Body of pancreas (tissue), 4 donors: ENCODE measurements around the gene MAP9. TPM values are rescaled to one million over a fixed set of nuclear protein-coding genes. Genes with fewer than 3 reads are reported as not detected.
"Not testable (repeated sequence)": the region's sequence is repeated elsewhere in the genome, so short reads cannot be mapped to it uniquely, and the experiment has no call there.

Source experiments
- ATAC-seq: fragments of 150-250 bp; one replicate; pipeline ENCODE4 v1.9.1; 2016
- DNase-seq, 4 donors: peaks; one replicate each; pipeline ENCODE4 v3.0.0-alpha.2; 2019
- H3K27ac ChIP-seq, 4 donors: fragments of 200-600 bp; sonication (generic); 1 replicate in 3 of 4; 2 replicates in 1 of 4; pipeline versions ENCODE4 v1.5.1 to v1.6.1; 2016 to 2019; ENCODE audit warnings: mild to moderate bottlenecking in 1 of 4, mixed read lengths in 1 of 4, moderate library complexity in 1 of 4
- H3K27me3 ChIP-seq, 2 donors: fragments of 200-600 bp; sonication (generic); one replicate each; pipeline ENCODE4 v1.6.0; 2016; ENCODE audit warnings: mild to moderate bottlenecking in 1 of 2
- H3K36me3 ChIP-seq, 2 donors: fragments of 200-600 bp; sonication (generic); replicated peaks in 1 of 2; 2 replicates each; pipeline ENCODE4 v1.5.1; 2016; ENCODE audit warnings: low read depth in 2 of 2; ENCODE audit not compliant: insufficient read depth in 1 of 2
- H3K4me1 ChIP-seq: fragments of 200-600 bp; sonication (generic); one replicate; pipeline ENCODE4 v1.6.0; 2016
- H3K4me3 ChIP-seq, 2 donors: fragments of 200-600 bp; sonication (generic); 1 replicate in 1 of 2; 2 replicates in 1 of 2; pipeline ENCODE4 v1.5.1; 2016 to 2019
- H3K9me3 ChIP-seq, 3 donors: fragments of 200-600 bp; sonication (generic); 1 replicate in 2 of 3; 2 replicates in 1 of 3; pipeline ENCODE4 v1.5.1; 2016
- POLR2A ChIP-seq, 3 donors: fragments of 450-650 bp; IDR thresholded peaks; one replicate each; pipeline ENCODE4 v1.6.1; 2016; ENCODE audit warnings: antibody characterized with exemption in 3 of 3, mild to moderate bottlenecking in 2 of 3
- WGBS, 2 donors: methylation state at CpG; one replicate each; pipeline ENCODE4 v1.1.5; 2017; 5-methylcytosine and 5-hydroxymethylcytosine counted together
- intact Hi-C: fragments of 100-400 bp; cut with DNase I; formaldehyde crosslinking; loops from one replicate; pipeline ENCODE4 v1.15.1; 2023
- total RNA-seq, 2 donors: library from RNA; depleted of rRNA; stranded (reverse); fragments of >200 nt; gene quantifications; one replicate each; pipeline ENCODE4 v1.1.0, GENCODE V29; 2016
- TF ChIP-seq, protein P1 (sequence below), 7 experiments: fragments of 450-650 bp in 4 of 7; fragments of 200-600 bp in 3 of 7; sonication (generic) in 3 of 7; IDR thresholded peaks; one replicate each; pipeline ENCODE4 v1.5.1; 2016 to 2019; ENCODE audit warnings: antibody characterized with exemption in 7 of 7

Gene MAP9
- total RNA-seq, 2 donors from 2014 or later: 5.2 to 7.9 TPM

DNA sequence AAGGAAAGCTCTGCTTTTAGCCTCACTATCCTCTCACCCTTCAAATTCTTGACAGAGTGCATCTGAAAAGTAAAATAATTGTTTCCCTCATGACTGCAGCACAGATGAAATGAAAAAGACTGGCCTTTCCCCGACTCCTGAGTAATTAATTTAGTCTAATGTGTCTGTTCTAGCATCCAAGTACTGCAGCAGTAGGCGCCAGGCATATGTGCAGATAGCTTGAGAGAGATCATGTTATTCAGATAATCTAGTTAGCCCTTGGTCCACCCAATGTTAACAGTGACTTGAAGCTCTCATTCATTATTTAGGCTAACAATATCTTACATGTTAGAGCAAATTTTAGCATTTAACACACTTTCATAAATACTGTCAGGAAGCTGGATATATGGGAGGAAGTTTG is 54.0 kb downstream of the MAP9 start:
- ATAC-seq: no peak
- TF ChIP-seq, protein P1, sequence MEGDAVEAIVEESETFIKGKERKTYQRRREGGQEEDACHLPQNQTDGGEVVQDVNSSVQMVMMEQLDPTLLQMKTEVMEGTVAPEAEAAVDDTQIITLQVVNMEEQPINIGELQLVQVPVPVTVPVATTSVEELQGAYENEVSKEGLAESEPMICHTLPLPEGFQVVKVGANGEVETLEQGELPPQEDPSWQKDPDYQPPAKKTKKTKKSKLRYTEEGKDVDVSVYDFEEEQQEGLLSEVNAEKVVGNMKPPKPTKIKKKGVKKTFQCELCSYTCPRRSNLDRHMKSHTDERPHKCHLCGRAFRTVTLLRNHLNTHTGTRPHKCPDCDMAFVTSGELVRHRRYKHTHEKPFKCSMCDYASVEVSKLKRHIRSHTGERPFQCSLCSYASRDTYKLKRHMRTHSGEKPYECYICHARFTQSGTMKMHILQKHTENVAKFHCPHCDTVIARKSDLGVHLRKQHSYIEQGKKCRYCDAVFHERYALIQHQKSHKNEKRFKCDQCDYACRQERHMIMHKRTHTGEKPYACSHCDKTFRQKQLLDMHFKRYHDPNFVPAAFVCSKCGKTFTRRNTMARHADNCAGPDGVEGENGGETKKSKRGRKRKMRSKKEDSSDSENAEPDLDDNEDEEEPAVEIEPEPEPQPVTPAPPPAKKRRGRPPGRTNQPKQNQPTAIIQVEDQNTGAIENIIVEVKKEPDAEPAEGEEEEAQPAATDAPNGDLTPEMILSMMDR (IDR thresholded peaks at IDR 0.05): no peak
- no peak for TF ChIP-seq POLR2A (IDR thresholded peaks at IDR 0.05)
- H3K27me3 ChIP-seq: no peaks in the 10 kb centered on the region
- H3K36me3 ChIP-seq: no peaks in the 10 kb centered on the region
- no peaks in the 10 kb centered on the region for H3K9me3 ChIP-seq
- no peak overlapping the region for H3K4me3 ChIP-seq
- no peak overlapping the region for H3K27ac ChIP-seq
- no peak for DNase-seq
- WGBS, 2 donors: 42 to 55% methylated on average over 2 of the region's 2 CpGs
- H3K4me1 ChIP-seq: no peaks in the 10 kb centered on the region
- intact Hi-C loops: no loop called here

DNA sequence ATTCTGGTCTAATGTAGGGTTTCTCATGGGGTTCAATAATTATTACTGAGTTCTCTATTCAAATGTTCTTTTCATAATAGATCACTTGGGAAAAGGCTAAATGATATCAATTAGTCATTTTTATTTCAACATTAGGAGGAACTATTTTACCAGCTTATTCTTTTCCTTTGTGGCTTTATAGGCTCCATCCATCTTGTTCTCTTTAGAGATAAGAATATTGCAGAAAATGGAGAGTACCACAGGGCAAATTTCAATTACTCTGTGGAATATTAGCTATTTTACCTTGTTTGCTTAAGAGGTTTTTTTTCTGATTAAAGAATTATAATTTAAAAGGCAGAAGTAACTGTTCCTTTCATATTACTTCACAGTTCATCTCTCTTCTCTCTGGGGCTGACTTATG is 55.8 kb downstream of the MAP9 start:
- Histone ChIP-seq H3K9me3 (no peaks in the 10 kb centered on the region), H3K36me3 (no peaks in the 10 kb centered on the region), H3K4me1 (no peaks in the 10 kb centered on the region), H3K27me3 (no peaks in the 10 kb centered on the region), H3K27ac (no peak overlapping the region), H3K4me3 (no peak overlapping the region)
- ATAC-seq: no peak
- no peak for DNase-seq
- intact Hi-C loops: no loop called here
- TF ChIP-seq, protein P1 (IDR thresholded peaks at IDR 0.05): no peak
- no peak for TF ChIP-seq POLR2A (IDR thresholded peaks at IDR 0.05)

DNA sequence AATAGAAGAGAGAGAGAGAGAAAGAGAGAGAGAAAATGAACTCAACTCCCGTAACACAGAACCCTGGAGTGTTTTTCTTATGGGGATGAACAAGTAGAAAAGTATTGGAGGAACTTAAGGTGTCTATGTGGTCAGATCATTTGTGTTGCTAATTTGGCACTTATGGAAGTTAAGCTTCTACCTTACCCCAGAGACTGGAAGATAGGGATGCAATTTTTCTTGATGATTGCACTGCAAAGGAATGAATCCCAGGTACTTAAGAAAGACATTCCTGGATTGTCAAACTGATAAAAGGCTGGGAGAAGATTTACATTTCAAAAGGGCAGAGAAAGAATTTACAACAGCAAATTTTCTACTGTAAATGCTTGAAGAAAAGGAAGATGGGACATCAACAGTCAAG is 57.2 kb downstream of the MAP9 start:
- intact Hi-C loops: no loop called here
- Histone ChIP-seq H3K36me3 (no peaks in the 10 kb centered on the region), H3K4me1 (no peaks in the 10 kb centered on the region), H3K27ac (no peak overlapping the region), H3K9me3 (no peaks in the 10 kb centered on the region), H3K4me3 (no peak overlapping the region), H3K27me3 (no peaks in the 10 kb centered on the region)
- DNase-seq: no peak
- TF ChIP-seq, protein P1 (IDR thresholded peaks at IDR 0.05): no peak
- no peak for TF ChIP-seq POLR2A (IDR thresholded peaks at IDR 0.05)
- 38 to 62% methylated on average over 1 of the region's 1 CpG for WGBS, 2 donors
- ATAC-seq: no peak

DNA sequence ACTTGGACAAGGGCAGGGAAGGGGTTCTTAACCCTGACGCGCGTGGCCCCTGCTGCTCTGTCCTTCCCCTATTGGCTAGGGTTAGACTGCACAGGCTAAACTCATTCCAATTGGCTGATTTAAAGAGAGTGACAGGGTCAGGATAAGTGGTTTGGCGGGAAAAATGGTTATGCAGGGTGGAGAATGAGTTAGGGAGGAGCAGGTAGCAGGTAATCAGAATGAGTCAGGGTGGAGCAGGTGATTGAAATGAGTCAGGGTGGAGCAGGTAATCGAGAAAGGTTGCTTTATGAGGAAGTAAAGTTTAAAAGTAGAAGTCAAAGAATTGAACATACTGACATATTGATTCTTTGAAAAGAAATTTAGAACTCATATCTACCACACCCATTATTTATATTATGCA is 64.7 kb downstream of the MAP9 start:
- H3K36me3 ChIP-seq, H3K4me1 ChIP-seq, H3K27me3 ChIP-seq, ATAC-seq, DNase-seq, H3K27ac ChIP-seq, H3K9me3 ChIP-seq, intact Hi-C loops, H3K4me3 ChIP-seq: not testable (repeated sequence)
- 73 to 78% methylated on average over 5 of the region's 5 CpGs for WGBS, 2 donors

DNA sequence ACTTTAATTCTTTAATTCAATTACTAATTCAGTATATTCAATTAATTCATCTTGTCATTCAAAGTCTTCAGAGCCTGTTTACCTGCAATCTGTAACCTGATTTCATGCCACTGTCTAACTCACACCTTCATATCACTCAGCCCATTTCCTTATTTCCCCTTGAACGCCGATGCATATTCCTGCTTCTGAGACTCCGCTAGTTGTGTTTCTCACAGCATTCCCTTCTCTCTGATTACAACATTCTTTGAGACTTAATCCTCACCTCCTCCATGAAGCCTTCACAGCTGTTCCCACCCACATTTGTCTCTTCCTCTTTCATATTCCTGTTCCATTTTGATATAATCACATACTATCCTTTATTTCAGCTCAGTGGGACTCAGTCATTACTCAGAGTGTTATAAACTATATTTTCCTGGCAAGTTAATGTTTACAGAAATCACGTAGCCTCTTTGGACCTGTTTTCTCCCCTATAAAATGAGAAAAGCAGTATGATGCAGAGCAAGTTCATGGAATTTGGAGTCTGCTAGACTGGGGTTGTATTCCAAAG is 69.0 kb downstream of the MAP9 start:
- H3K27ac ChIP-seq: no peak overlapping the region
- no peaks in the 10 kb centered on the region for H3K4me1 ChIP-seq
- H3K9me3 ChIP-seq: no peaks in the 10 kb centered on the region
- no peak overlapping the region for H3K4me3 ChIP-seq
- H3K27me3 ChIP-seq: no peaks in the 10 kb centered on the region
- TF ChIP-seq, protein P1 (IDR thresholded peaks at IDR 0.05): no peak
- no peak for TF ChIP-seq POLR2A (IDR thresholded peaks at IDR 0.05)
- DNase-seq (no peak), ATAC-seq (no peak)
- 69 to 73% methylated on average over 4 of the region's 4 CpGs for WGBS, 2 donors
- H3K36me3 ChIP-seq: no peaks in the 10 kb centered on the region
- intact Hi-C loops: no loop called here
